ENCODE data around the gene PEX7.
"Not testable (repeated sequence)": the region's sequence is repeated elsewhere in the genome, so short reads cannot be mapped to it uniquely, and the experiment has no call there.

PEX7 gene

GRCh38 chr6:136949957-136950356 is 127.6 kb downstream of the PEX7 start:
- DNase-seq, H3K4me3 Mint-ChIP-seq, H3K4me1 Mint-ChIP-seq, H3K9me3 Mint-ChIP-seq, CTCF ChIA-PET, H3K27ac Mint-ChIP-seq, H3K36me3 Mint-ChIP-seq: not testable (repeated sequence)
- H3K27me3 Mint-ChIP-seq: peaks cover 18% of the 10 kb centered on the region

- peaks cover 22% of the 10 kb centered on the region for H3K27me3 Mint-ChIP-seq
These were observed 128.2 kb downstream of the PEX7 start for GRCh38 chr6:136950436-136951126.

GRCh38 chr6:136952714-136953260 is 130.4 kb downstream of the PEX7 start:
- H3K4me3 Mint-ChIP-seq: no peak overlapping the region
- no peak overlapping the region for H3K27ac Mint-ChIP-seq
- no peak for DNase-seq
- H3K4me1 Mint-ChIP-seq: peaks cover 6% of the 10 kb centered on the region
- no peaks in the 10 kb centered on the region for H3K36me3 Mint-ChIP-seq
- CTCF ChIA-PET: no interaction called here
- H3K27me3 Mint-ChIP-seq: peaks cover 27% of the 10 kb centered on the region
- H3K9me3 Mint-ChIP-seq: no peaks in the 10 kb centered on the region

More at GRCh38 chr6:136950436-136951126, 128.2 kb downstream of the PEX7 start:
- CTCF ChIA-PET: no interaction called here
- no peak for DNase-seq
- Mint-ChIP-seq H3K9me3 (no peaks in the 10 kb centered on the region), H3K27ac (no peak overlapping the region), H3K4me1 (no peaks in the 10 kb centered on the region), H3K4me3 (no peak overlapping the region), H3K36me3 (no peaks in the 10 kb centered on the region)

- no peak for DNase-seq
- CTCF ChIA-PET: no interaction called here
- Mint-ChIP-seq H3K4me3 (no peak overlapping the region), H3K36me3 (no peaks in the 10 kb centered on the region), H3K4me1 (peaks cover 6% of the 10 kb centered on the region), H3K27ac (no peak overlapping the region), H3K9me3 (no peaks in the 10 kb centered on the region), H3K27me3 (peaks cover 37% of the 10 kb centered on the region)
These were observed 132.7 kb downstream of the PEX7 start for GRCh38 chr6:136955123-136955522.

GRCh38 chr6:136956590-136957544 is 134.5 kb downstream of the PEX7 start:
- Mint-ChIP-seq H3K27me3 (peaks cover 40% of the 10 kb centered on the region), H3K27ac (no peak overlapping the region), H3K4me3 (no peak overlapping the region), H3K4me1 (peaks cover 6% of the 10 kb centered on the region), H3K9me3 (no peaks in the 10 kb centered on the region), H3K36me3 (no peaks in the 10 kb centered on the region)
- DNase-seq: no peak
- CTCF ChIA-PET: no interaction called here

GRCh38 chr6:136958168-136958567 is 135.8 kb downstream of the PEX7 start:
- Mint-ChIP-seq H3K36me3 (no peaks in the 10 kb centered on the region), H3K4me1 (peaks cover 6% of the 10 kb centered on the region), H3K27ac (no peak overlapping the region), H3K4me3 (no peak overlapping the region), H3K27me3 (peaks cover 37% of the 10 kb centered on the region), H3K9me3 (no peaks in the 10 kb centered on the region)
- DNase-seq: no peak
- CTCF ChIA-PET: interaction anchor here (0.6 kb wide), 1 partner anchor 113 kb away, joined by 3 read pairs; no protein-coding TSS in a partner anchor

- no peaks in the 10 kb centered on the region for H3K36me3 Mint-ChIP-seq
- no peak overlapping the region for H3K27ac Mint-ChIP-seq
- H3K4me1 Mint-ChIP-seq: peaks cover 6% of the 10 kb centered on the region
- no peak for DNase-seq
- peaks cover 36% of the 10 kb centered on the region for H3K27me3 Mint-ChIP-seq
- H3K4me3 Mint-ChIP-seq: no peak overlapping the region
- CTCF ChIA-PET: no interaction called here
- H3K9me3 Mint-ChIP-seq: no peaks in the 10 kb centered on the region
These were observed 137.1 kb downstream of the PEX7 start for GRCh38 chr6:136959471-136959891.

- H3K4me1 Mint-ChIP-seq, H3K27ac Mint-ChIP-seq, H3K4me3 Mint-ChIP-seq, H3K36me3 Mint-ChIP-seq, DNase-seq, CTCF ChIA-PET, H3K9me3 Mint-ChIP-seq: not testable (repeated sequence)
- peaks cover 36% of the 10 kb centered on the region for H3K27me3 Mint-ChIP-seq
These were observed 137.5 kb downstream of the PEX7 start for GRCh38 chr6:136959935-136960334.

- H3K4me1 Mint-ChIP-seq: peaks cover 6% of the 10 kb centered on the region
- CTCF ChIA-PET: interaction anchor here (0.7 kb wide), 1 partner anchor 1184 kb away, joined by 3 read pairs; no protein-coding TSS in a partner anchor
These were observed 138.4 kb downstream of the PEX7 start for GRCh38 chr6:136960781-136961180.

GRCh38 chr6:136961848-136962247 is 139.5 kb downstream of the PEX7 start:
- Mint-ChIP-seq H3K27me3 (peaks cover 44% of the 10 kb centered on the region), H3K4me1 (peaks cover 3% of the 10 kb centered on the region), H3K9me3 (no peaks in the 10 kb centered on the region), H3K36me3 (no peaks in the 10 kb centered on the region), H3K27ac (no peak overlapping the region), H3K4me3 (no peak overlapping the region)
- CTCF ChIA-PET: no interaction called here
- DNase-seq: no peak

More at GRCh38 chr6:136960781-136961180, 138.4 kb downstream of the PEX7 start:
- no peak overlapping the region for H3K4me3 Mint-ChIP-seq
- DNase-seq: no peak
- H3K36me3 Mint-ChIP-seq: no peaks in the 10 kb centered on the region
- H3K27me3 Mint-ChIP-seq: peaks cover 39% of the 10 kb centered on the region
- H3K27ac Mint-ChIP-seq: no peak overlapping the region
- H3K9me3 Mint-ChIP-seq: no peaks in the 10 kb centered on the region

- Mint-ChIP-seq H3K9me3 (no peaks in the 10 kb centered on the region), H3K4me3 (no peak overlapping the region), H3K36me3 (no peaks in the 10 kb centered on the region), H3K27me3 (peaks cover 47% of the 10 kb centered on the region), H3K4me1 (no peaks in the 10 kb centered on the region), H3K27ac (no peak overlapping the region)
- CTCF ChIA-PET: interaction anchor here (1.0 to 1.6 kb wide), 2 partner anchors 20 to 37 kb away, joined by 3 to 4 read pairs; no protein-coding TSS in a partner anchor
- DNase-seq: no peak
These were observed 140.3 kb downstream of the PEX7 start for GRCh38 chr6:136962661-136963060.

GRCh38 chr6:136963259-136963658 is 140.9 kb downstream of the PEX7 start:
- no peak overlapping the region for H3K4me3 Mint-ChIP-seq
- H3K9me3 Mint-ChIP-seq: no peaks in the 10 kb centered on the region
- H3K27ac Mint-ChIP-seq: no peak overlapping the region
- CTCF ChIA-PET: interaction anchor here (0.6 to 1.6 kb wide), 3 partner anchors 20 to 414 kb away, joined by 3 to 4 read pairs (median 3); no protein-coding TSS in a partner anchor
- no peaks in the 10 kb centered on the region for H3K36me3 Mint-ChIP-seq
- peaks cover 51% of the 10 kb centered on the region for H3K27me3 Mint-ChIP-seq
- DNase-seq: no peak
- H3K4me1 Mint-ChIP-seq: no peaks in the 10 kb centered on the region

Measured in activated naive CD4-positive, alpha-beta T cell treated with anti-CD3 and anti-CD28 coated beads, Interleukin-2, amount 10 ng/mL, durations not matched to agents 7 days and 5 days (primary cell).